ENCODE measurements around the gene SNRPA. TPM values are rescaled to one million over a fixed set of nuclear protein-coding genes. Genes with fewer than 3 reads are reported as not detected.

Gene SNRPA
- total and polyA plus RNA-seq, 2 of the 13 experiments (the other 11 are each of a cell fraction or from before 2014, with no cell fraction given): 59.6 to 162 TPM

- peak; percentile 91 for TF ChIP-seq ESRRA (CRISPR knock-in tag; IDR thresholded peaks at IDR 0.05; ENCODE audit: low read depth)
- TF ChIP-seq ELF4 (CRISPR knock-in tag; IDR thresholded peaks at IDR 0.05; ENCODE audit: borderline replicate concordance): no peak
- no peak for TF ChIP-seq MAFG (CRISPR knock-in tag; IDR thresholded peaks at IDR 0.05)
- peak; percentile 90 for TF ChIP-seq ZNF615 (CRISPR knock-in tag; IDR thresholded peaks at IDR 0.05; ENCODE audit: borderline replicate concordance)
- no peak for TF ChIP-seq GLI4 (CRISPR knock-in tag; IDR thresholded peaks at IDR 0.05; ENCODE audit: borderline replicate concordance)
- TF ChIP-seq ZNF614 (CRISPR knock-in tag; IDR thresholded peaks at IDR 0.05; ENCODE audit: borderline replicate concordance): peak; percentile 80; the same call in 1 of the 2 replicates
- TF ChIP-seq ZNF891 (CRISPR knock-in tag; IDR thresholded peaks at IDR 0.05): no peak
- no peak for TF ChIP-seq NCOA1 (CRISPR knock-in tag; IDR thresholded peaks at IDR 0.05)
- no peak for TF ChIP-seq FOSL1 (CRISPR knock-in tag; IDR thresholded peaks at IDR 0.05; ENCODE audit: borderline replicate concordance)
- no peak; the same call in 1 of the 2 replicates for TF ChIP-seq ZNF44 (CRISPR knock-in tag; IDR thresholded peaks at IDR 0.05)
- 0 out of 2 replicates have a peak, but pooled peaks have one; percentile 9 for TF ChIP-seq GMEB1 (CRISPR knock-in tag; IDR thresholded peaks at IDR 0.05; ENCODE audit: borderline replicate concordance)
- no peak for TF ChIP-seq ZNF34 (CRISPR knock-in tag; IDR thresholded peaks at IDR 0.05; ENCODE audit: borderline replicate concordance)
- no peak for TF ChIP-seq KLF13 (CRISPR knock-in tag; IDR thresholded peaks at IDR 0.05)
- peak; percentile 32; the same call in 1 of the 2 replicates for TF ChIP-seq ZFP1 (CRISPR knock-in tag; IDR thresholded peaks at IDR 0.05)
- TF ChIP-seq PRDM4 (CRISPR knock-in tag; IDR thresholded peaks at IDR 0.05; ENCODE audit: borderline replicate concordance): no peak
- no peak for TF ChIP-seq NFE2 (CRISPR knock-in tag; IDR thresholded peaks at IDR 0.05)
- TF ChIP-seq MBNL3 (CRISPR knock-in tag; conservative IDR thresholded peaks at IDR 0.05): no peak
- TF ChIP-seq GABPA (IDR thresholded peaks at IDR 0.05; ENCODE audit: low read depth, low read length): no peak
- no peak for TF ChIP-seq GABPA (CRISPR knock-in tag; IDR thresholded peaks at IDR 0.05; ENCODE audit: low read depth)
- no peak for TF ChIP-seq ZNF225 (CRISPR knock-in tag; IDR thresholded peaks at IDR 0.05)
- TF ChIP-seq E2F2 (CRISPR knock-in tag; IDR thresholded peaks at IDR 0.05; ENCODE audit: borderline replicate concordance): no peak
- TF ChIP-seq IRF2 (CRISPR knock-in tag; IDR thresholded peaks at IDR 0.05): peak; percentile 59; the same call in 1 of the 2 replicates
- TF ChIP-seq ZNF331 (CRISPR knock-in tag; IDR thresholded peaks at IDR 0.05): peak; percentile 88
- peak; percentile 67 for TF ChIP-seq ZNF232 (CRISPR knock-in tag; IDR thresholded peaks at IDR 0.05; ENCODE audit: borderline replicate concordance)
- no peak for TF ChIP-seq CSRNP2 (CRISPR knock-in tag; conservative IDR thresholded peaks at IDR 0.05; ENCODE audit: low read depth)
Measured at GRCh38 chr19:40797963-40798682, 47.1 kb downstream of the SNRPA start (continued).

All from HepG2 (cell line).